NCI-H1436 (cell line): Measurements from ENCODE around the gene FES.

Experiments used
- DNase-seq: peaks from one replicate; lab custom pipeline; 2025; lab: John Stamatoyannopoulos, UW

The FES gene

DNA sequence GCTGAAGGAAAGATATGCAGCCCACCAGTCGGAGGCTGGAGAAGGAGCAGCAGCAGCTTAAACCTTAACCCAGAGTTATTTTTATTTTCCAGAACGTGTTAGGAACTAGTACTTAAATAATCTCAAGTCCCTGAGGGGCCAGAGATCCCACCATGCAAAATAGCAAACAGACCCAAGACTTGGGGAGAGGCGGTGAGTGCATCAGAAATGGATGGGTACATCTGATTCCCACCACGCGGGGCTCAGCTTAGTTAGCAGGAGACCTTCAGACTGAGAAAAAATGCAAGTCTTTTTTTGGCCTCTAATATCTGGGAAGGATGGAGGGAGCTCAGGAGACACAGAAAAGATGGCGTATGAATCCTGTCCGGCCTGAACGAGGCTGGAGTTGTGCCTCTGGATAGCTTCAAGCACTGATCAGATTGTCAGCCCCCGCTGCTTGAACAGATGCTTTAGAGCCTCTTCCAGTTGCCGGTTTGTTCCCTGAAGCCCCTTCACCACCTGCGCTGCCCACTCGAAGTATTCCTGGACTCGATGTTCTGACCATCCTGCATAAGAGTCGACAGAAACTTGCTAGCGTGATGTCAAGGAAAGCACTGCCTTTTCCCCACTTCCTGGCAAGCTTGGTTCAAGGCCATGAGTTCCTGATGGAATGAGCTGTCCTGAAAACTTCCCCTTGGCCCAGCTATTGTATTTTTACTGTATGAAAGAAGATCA is 46.7 kb downstream of the FES start:
- DNase-seq, result peak; percentile 1

DNA sequence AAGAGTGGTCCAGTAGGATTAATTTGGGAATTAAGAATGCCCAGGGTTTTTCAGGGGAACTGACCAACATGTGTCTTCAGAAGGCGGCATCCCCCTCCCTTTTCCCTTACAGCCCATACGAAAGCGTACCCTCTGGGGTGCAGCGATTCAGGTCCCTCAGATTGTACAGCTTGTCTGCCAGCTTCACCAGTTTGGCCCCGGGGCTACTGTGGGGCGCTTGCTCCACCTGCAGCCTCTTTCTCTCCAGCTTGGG is 47.2 kb downstream of the FES start:
- no peak for DNase-seq

DNA sequence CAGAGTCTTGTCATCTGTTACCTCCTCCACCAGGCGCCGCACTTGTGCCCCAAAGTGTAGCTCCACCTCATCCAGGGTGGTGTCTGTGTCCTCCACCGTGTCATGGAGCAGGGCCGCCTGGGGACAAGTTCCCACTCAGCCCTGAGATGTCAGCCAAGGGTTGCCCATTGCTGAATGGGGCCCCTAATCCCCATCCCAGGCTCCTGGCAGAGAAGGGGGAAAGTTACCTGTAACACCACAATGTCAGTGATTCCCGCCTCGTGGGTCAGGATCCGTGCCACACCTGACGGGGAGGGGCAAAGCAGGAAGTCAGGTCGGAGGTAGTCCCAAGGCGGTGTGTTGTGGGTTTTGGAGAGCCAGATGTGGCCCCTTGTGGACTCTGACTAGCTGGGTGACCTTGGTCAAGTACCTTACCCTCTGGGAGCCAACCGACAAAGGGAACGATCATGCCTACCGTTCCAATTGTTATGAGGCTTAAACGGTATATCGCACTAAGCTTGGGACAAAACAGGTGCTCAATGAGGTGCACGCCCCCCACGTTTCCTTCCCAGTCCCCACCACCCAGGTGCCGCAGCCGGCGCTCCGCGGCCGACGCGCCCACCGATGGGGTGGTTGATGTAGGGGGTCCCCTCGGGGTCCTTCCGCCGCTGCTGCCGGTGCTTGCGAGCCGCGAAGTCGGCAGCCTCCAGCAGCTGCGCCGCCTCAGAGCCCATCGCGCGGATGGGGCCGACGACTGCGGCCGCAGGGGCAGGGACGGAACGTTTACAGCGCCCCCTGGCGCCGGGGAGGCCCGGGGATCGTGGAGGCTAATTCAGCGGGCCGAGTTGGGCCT is 47.7 kb downstream of the FES start, which contains the start of gene HDDC3:
TSS of gene HDDC3 (minus strand) at position 722 of the 832 bp plus-strand sequence. CDS start at position 713, 9 bp downstream.
- DNase-seq, result peak; percentile 83

DNA sequence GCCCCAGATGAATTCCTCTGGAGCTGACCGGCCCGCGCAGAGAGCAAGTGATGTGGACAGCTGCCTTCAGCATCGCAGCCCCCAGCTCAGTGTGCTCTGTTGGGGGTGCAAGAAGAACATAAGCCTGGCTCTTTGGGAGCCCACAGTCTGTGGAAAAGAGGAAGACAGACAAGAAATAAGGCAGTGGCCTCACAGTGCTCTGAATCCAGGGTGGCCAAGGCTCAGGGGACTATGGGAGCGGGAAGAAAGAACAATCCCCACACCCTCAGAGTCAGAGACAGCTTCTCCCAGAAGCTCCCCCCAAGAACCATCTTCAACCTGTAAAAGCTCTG is 48.3 kb downstream of the FES start:
- DNase-seq, result no peak

DNA sequence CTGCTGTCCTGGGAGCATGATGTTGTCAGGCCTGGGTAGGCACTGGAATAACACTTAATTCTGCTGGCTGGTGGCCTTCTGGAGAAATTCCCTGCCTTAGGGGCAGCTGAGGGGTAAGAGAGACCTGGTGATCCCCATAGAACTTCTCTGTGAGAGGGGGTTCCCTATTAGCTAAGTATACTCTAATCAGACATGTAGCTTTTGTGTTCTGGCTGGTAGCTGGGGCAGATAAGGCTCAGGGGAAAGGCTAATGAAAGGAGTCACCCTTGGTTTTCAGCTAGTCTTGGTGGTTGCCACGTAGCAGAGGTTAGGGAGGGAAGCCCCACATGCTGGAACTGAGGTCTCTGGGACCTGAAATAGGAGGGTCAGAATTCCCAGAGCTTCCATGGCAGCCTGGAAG is 49.0 kb downstream of the FES start:
- no peak for DNase-seq

DNA sequence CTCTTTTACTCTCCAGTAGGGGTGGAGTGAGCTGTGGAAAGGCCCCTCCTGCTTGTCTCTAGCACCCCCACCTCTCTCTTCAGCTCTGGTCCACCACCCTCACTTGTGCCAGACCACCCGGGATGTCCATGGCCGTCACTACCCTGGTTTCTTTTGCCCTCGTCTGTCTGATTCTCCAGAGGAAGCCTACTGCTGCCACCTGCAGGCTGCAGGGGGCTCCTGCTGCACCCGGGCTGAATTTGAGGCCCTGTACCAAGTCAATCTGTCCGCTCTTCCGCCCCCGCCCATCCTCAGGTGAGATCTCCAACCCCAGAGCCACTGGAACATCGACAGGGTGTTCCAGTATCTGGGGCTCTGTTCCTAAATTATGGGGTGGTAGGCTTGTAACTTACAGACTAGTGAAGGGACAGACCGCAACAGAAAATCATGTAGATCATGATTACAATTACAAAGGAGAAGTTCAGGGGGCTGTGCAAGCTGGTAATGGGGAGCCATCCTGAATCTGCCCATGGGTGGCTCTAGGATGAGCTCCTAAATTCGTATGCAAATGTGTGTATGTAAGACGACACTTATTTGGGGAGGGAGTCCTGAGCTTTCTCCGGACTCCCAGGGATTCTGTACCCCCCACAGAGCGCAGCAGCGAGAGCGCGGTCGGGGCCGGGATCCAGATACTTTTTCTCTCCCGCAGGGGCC is 50.1 kb downstream of the FES start:
- peak; percentile 85 for DNase-seq

DNA sequence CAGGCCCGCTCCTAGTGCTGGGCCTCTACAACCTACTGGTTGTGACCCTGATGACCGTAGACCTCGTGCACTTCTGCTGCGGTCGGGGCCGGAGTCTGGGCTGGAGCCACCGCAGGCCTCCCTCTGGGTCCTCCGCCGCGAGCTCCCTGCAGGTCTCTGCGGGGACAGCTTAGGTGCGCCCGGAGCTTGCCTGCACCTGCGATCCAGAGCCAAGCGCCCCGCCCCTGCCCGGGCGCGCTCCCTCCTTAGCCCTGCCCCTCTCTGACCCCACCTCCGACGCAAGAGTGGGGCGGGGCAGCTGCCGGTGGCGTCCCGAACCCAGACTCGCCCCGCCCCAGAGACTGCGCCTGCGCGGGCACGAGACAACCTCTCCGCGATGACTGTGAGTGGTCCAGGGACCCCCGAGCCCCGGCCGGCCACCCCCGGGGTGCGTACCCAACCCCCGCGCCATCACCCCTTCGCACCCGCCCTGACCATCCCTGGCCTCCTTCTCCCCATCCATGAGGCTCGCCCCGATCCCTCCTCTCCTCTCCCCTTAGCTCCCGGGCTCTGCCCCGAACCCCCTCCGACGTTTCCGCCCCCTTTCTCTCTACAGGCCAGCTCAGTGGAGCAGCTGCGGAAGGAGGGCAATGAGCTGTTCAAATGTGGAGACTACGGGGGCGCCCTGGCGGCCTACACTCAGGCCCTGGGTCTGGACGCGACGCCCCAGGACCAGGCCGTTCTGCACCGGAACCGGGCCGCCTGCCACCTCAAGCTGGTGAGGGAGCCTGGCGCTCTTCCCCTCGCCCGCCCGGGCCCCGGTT is 50.8 kb downstream of the FES start, which contains the start of gene UNC45A:
TSS of gene UNC45A (plus strand) at position 337 of the 803 bp plus-strand sequence. CDS start at position 377, 40 bp downstream.
- peak; percentile 92 for DNase-seq

DNA sequence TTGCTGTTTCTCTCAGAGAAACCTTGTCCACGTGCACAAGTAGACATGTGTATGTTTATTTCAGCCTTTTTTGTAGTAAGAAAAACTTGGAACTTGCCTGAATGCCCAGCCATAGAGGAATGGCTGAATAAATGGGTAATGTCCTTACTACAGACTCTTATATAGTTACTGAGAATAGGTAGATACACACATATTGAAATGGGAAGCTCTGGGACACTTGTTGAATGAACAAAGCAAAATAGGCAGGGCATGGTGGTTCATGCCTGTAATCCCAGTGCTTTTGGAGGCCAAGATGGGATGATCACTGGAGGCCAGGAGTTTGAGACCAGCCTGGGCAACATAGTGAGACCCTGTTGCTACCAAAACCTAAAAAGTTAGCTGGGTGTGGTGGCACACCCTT is 52.5 kb downstream of the FES start:
- no peak for DNase-seq

DNA sequence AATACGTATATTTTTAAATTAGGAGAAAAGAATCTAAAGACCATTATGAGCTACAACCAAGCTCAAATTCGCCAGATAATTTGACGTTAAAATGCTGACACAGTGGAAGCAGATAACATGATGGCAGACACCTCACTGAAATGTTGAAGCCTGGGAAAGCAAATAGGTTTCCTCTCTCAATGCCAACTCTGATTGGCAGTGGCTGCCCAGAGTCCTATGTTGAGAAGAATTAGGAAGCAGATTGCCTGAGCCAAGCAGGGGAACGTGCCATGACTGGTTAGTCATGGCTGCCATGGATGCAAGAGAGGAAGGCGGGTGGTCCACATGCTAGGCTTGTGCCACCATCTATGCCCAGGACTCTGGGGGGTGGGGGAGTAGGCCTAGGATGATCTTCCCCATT is 54.0 kb downstream of the FES start:
- DNase-seq, result no peak

DNA sequence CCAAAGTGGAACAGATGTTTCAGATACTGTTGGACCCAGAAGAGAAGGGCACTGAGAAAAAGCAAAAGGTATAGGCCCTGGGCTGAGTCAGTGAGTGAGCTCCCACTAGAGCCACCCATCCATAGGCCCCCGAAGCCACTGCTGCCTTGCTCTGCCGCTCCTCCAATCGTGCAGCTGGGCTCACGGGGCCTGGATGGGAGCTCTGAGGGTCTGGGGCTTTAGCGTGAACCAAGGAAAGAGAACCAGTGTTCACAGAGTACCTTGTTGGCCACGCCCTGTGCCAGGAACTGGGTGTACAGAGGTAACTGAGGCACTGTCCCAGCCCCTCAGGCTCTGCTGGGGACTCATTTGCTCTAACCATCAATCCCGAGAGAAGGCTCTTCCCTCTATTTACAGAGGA is 55.5 kb downstream of the FES start:
- DNase-seq, result no peak

DNA sequence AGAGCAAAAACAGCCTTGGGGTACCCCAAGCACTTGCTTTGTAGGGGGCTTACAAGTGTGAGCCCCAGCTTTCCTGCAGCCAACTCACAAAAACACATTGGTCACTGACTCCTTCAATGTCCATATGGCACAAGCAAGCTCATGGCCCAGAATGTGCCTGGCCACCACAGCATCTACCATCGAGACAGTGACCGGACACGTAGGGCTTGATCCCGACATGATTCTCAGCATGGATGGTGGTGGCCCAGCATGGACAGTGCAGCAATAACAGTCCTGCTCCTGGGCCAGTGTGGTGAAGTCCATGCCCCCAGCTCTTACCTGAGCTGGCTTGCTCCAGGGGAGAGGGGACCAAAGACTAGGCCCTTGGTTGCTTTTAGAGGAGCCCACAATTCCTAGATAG is 56.7 kb downstream of the FES start:
- no peak for DNase-seq

DNA sequence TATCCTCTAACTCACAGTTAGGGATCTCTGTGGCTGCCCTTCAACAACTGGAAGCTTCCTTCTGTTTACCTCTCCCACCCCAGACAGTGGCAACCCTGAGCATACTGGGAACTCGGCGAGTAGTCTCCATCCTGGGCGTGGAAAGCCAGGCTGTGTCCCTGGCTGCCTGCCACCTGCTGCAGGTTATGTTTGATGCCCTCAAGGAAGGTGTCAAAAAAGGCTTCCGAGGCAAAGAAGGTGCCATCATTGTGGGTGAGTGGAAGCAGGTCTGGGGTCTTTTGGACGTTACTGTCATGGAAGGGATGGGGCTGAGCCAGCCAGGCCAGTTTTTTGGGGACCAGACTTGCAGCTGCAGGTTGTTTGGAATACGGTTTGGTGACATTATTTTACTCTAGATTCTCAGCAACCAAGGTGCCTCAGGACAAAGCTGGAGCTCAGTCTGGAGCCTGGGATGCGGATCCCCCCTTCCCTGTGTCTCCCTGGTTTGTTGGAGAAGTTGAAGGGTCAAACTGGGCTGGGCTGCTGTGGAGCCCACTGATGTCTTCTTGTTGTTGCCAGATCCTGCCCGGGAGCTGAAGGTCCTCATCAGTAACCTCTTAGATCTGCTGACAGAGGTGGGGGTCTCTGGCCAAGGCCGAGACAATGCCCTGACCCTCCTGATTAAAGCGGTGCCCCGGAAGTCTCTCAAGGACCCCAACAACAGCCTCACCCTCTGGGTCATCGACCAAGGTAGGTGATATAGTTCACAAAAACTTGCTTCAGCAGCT is 58.2 kb downstream of the FES start:
- DNase-seq, result no peak

DNA sequence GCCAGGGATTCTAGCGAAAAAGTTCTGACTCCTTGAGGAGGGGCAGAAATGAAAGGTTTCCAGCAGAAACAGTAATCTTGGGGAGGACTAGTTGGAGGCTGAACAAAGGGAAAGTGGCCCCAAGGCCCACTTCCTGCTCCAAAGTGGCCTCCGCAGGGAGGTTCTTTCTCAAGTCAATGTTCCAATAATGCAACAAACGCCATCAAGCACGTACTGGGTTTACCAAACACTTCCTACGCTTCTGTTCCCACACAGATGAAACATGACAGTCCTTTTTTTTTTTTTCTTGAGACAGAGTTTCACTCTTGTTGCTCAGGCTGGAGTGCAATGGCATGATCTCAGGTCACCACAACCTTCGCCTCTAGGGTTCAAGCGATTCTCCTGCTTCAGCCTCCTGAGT is 60.8 kb downstream of the FES start:
- no peak for DNase-seq
